SIG-M5 (cell line): Measurements from ENCODE around the gene METTL14.

Experiments
- DNase-seq: peaks from one replicate; lab custom pipeline; 2025; lab: John Stamatoyannopoulos, UW

The METTL14 gene

GRCh38 chr4:118734491-118735205, 49.5 kb downstream of the METTL14 start:
- no peak for DNase-seq

- DNase-seq: no peak
These were observed 51.7 kb downstream of the METTL14 start for GRCh38 chr4:118736900-118737299.

GRCh38 chr4:118738090-118738489, 52.9 kb downstream of the METTL14 start:
- no peak for DNase-seq

GRCh38 chr4:118739022-118739713, 54.0 kb downstream of the METTL14 start:
- no peak for DNase-seq

- no peak for DNase-seq
These were observed 55.7 kb downstream of the METTL14 start for GRCh38 chr4:118740869-118741268.

- DNase-seq: no peak
These were observed 56.2 kb downstream of the METTL14 start for GRCh38 chr4:118741301-118741855.

GRCh38 chr4:118742050-118742449, 56.9 kb downstream of the METTL14 start:
- no peak for DNase-seq

GRCh38 chr4:118743867-118744266, 58.7 kb downstream of the METTL14 start:
- DNase-seq: no peak

GRCh38 chr4:118745357-118745756, 60.2 kb downstream of the METTL14 start:
- DNase-seq: no peak

GRCh38 chr4:118746251-118746919, 61.2 kb downstream of the METTL14 start:
- no peak for DNase-seq

GRCh38 chr4:118749347-118749988, 64.3 kb downstream of the METTL14 start:
- no peak for DNase-seq

GRCh38 chr4:118751629-118752323, 66.6 kb downstream of the METTL14 start:
- DNase-seq: no peak

GRCh38 chr4:118752551-118752950, 67.4 kb downstream of the METTL14 start:
- no peak for DNase-seq

GRCh38 chr4:118753096-118753495, 67.9 kb downstream of the METTL14 start:
- no peak for DNase-seq

GRCh38 chr4:118753685-118754084, 68.5 kb downstream of the METTL14 start:
- no peak for DNase-seq

GRCh38 chr4:118754890-118755289, 69.7 kb downstream of the METTL14 start:
- DNase-seq: no peak

- DNase-seq: no peak
These were observed 70.4 kb downstream of the METTL14 start for GRCh38 chr4:118755438-118756226.

- no peak for DNase-seq
These were observed 71.2 kb downstream of the METTL14 start for GRCh38 chr4:118756429-118756828.

GRCh38 chr4:118756958-118757357, 71.8 kb downstream of the METTL14 start:
- DNase-seq: no peak

GRCh38 chr4:118757761-118758251, 72.6 kb downstream of the METTL14 start:
- DNase-seq: no peak

GRCh38 chr4:118758293-118758692, 73.1 kb downstream of the METTL14 start:
- no peak for DNase-seq
